HepG2 (cell line): Measurements from ENCODE around the gene NOL4L. TPM values are rescaled to one million over a fixed set of nuclear protein-coding genes. Genes with fewer than 3 reads are reported as not detected.

Source experiments
- BRCA1 ChIP-seq: sonication (generic); formaldehyde crosslinking; IDR thresholded peaks from 2 replicates; pipeline ENCODE4 v1.4.0; 2020; ENCODE audit warnings: missing genetic modification reagents
- CENPT ChIP-seq: sonication (generic); formaldehyde crosslinking; IDR thresholded peaks from 2 replicates; pipeline ENCODE4 v1.8.0; 2022; ENCODE audit warnings: low read depth, mild to moderate bottlenecking, moderate library complexity, missing genetic modification reagents
- GZF1 ChIP-seq: sonication (generic); formaldehyde crosslinking; IDR thresholded peaks from 2 replicates; pipeline ENCODE4 v1.5.1; 2020; ENCODE audit warnings: mild to moderate bottlenecking, missing genetic modification reagents
- NBN ChIP-seq: fragments of 450-650 bp; conservative IDR thresholded peaks from 2 replicates; pipeline ENCODE4 v1.6.1; 2017
- NFRKB ChIP-seq: fragments of 450-650 bp; IDR thresholded peaks from 2 replicates; pipeline ENCODE4 v1.6.1; 2017
- PAX8 ChIP-seq: sonication (generic); formaldehyde crosslinking; IDR thresholded peaks from 2 replicates; pipeline ENCODE4 v1.8.0; 2022; ENCODE audit warnings: mild to moderate bottlenecking, missing genetic modification reagents, borderline replicate concordance
- SIN3A ChIP-seq: IDR thresholded peaks from 2 replicates; pipeline ENCODE4 v1.6.1; 2011; ENCODE audit warnings: low read depth, mild to moderate bottlenecking, control low read depth, low read length, borderline replicate concordance
- ZBTB3 ChIP-seq: sonication (generic); formaldehyde crosslinking; IDR thresholded peaks from 2 replicates; pipeline ENCODE4 v1.4.0; 2020; ENCODE audit warnings: low read depth, mild to moderate bottlenecking, moderate library complexity, missing genetic modification reagents, borderline replicate concordance
- ZNF143 ChIP-seq: sonication (generic); formaldehyde crosslinking; IDR thresholded peaks from 2 replicates; pipeline ENCODE4 v1.4.0; 2020; ENCODE audit warnings: missing genetic modification reagents
- ZNF234 ChIP-seq: sonication (generic); formaldehyde crosslinking; conservative IDR thresholded peaks from 2 replicates; pipeline ENCODE4 v1.5.1; 2020; ENCODE audit warnings: mild to moderate bottlenecking, missing genetic modification reagents
- ZNF407 ChIP-seq: sonication (generic); formaldehyde crosslinking; IDR thresholded peaks from one replicate; pipeline ENCODE4 v1.5.1; 2020; ENCODE audit warnings: mild to moderate bottlenecking, missing genetic modification reagents; ENCODE audit errors: not compliant biosample characterization
- ZNF646 ChIP-seq: sonication (generic); formaldehyde crosslinking; IDR thresholded peaks from 2 replicates; pipeline ENCODE4 v1.9.0; 2021; ENCODE audit warnings: mild to moderate bottlenecking, missing genetic modification reagents
- ZNF704 ChIP-seq: sonication (generic); formaldehyde crosslinking; IDR thresholded peaks from 2 replicates; pipeline ENCODE4 v1.8.1; 2023; ENCODE audit warnings: mild to moderate bottlenecking, inconsistent platforms, moderate library complexity, missing genetic modification reagents, borderline replicate concordance
- polyA plus RNA-seq, 8 experiments: library from polyadenylated mRNA; depleted of rRNA in 3 of 8; stranded (reverse) in 7 of 8; unstranded in 1 of 8; fragments of >200 nt; fragmentation: Illumina TruSeq in 4 of 8; extraction: Trizol in 4 of 8; gene quantifications; 2 replicates each; pipeline versions ENCODE4 v1.2.1 to v1.2.3, GENCODE V29; 2011 to 2016; ENCODE audit warnings: low read depth in 4 of 8, missing spikeins in 1 of 8, mixed read lengths in 1 of 8; ENCODE audit not compliant: insufficient read depth in 1 of 8
- total RNA-seq, 5 experiments: library from RNA; depleted of rRNA; stranded (reverse); fragments of >200 nt; fragmentation: Illumina TruSeq; extraction: Trizol; gene quantifications; 2 replicates each; pipeline ENCODE4 v1.2.3, GENCODE V29; 2016; ENCODE audit warnings: low read depth in 1 of 5

The NOL4L gene
- total and polyA plus RNA-seq, 2 of the 13 experiments (the other 11 are each of a cell fraction or from before 2014, with no cell fraction given): 16.6 to 35.4 TPM

- TF ChIP-seq ZNF646 (no peak), CENPT (CRISPR knock-in tag) (0 out of 2 replicates have a peak, but pooled peaks have one; percentile 26), ZNF234 (no peak), SIN3A (0 out of 2 replicates have a peak, but pooled peaks have one; percentile 12), ZNF143 (peak; percentile 66; the same call in 1 of the 2 replicates), NBN (no peak), ZNF407 (CRISPR knock-in tag) (peak; percentile 80), ZBTB3 (CRISPR knock-in tag) (peak; percentile 78; the same call in 1 of the 2 replicates), NFRKB (no peak), BRCA1 (CRISPR knock-in tag) (peak; percentile 97), PAX8 (CRISPR knock-in tag) (no peak), GZF1 (0 out of 2 replicates have a peak, but pooled peaks have one; percentile 53), ZNF704 (CRISPR knock-in tag) (no peak; the same call in 1 of the 2 replicates)
Observed at GRCh38 chr20:32543570-32544259, 41.4 kb downstream of the NOL4L start (continued).
